Measurements from ENCODE around the gene LHFPL6.

DNA sequence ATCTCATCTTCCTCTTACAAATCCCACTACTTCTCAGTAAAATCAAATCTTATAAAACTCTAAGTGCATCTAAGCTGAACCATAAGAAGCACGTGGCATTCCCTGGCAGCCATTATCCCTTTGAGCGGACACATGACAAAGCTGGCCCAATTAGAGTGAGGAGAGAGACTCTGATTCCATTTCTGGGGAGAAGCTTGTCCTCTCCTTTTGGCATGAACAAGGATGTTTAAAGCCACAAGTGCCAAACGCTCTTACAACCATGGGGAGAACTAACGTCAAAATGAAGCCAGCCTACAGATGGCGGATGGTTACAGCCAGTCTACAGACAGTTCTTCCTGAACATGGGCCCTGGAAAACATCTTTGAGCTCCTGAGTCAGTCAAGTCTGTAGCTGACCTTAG is 231.3 kb downstream of the LHFPL6 start:
- TF ChIP-seq, protein P1, sequence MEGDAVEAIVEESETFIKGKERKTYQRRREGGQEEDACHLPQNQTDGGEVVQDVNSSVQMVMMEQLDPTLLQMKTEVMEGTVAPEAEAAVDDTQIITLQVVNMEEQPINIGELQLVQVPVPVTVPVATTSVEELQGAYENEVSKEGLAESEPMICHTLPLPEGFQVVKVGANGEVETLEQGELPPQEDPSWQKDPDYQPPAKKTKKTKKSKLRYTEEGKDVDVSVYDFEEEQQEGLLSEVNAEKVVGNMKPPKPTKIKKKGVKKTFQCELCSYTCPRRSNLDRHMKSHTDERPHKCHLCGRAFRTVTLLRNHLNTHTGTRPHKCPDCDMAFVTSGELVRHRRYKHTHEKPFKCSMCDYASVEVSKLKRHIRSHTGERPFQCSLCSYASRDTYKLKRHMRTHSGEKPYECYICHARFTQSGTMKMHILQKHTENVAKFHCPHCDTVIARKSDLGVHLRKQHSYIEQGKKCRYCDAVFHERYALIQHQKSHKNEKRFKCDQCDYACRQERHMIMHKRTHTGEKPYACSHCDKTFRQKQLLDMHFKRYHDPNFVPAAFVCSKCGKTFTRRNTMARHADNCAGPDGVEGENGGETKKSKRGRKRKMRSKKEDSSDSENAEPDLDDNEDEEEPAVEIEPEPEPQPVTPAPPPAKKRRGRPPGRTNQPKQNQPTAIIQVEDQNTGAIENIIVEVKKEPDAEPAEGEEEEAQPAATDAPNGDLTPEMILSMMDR (IDR thresholded peaks at IDR 0.05): no peak
- no peak for TF ChIP-seq POLR2A (IDR thresholded peaks at IDR 0.05)
